Mesothelial cell of epicardium (in vitro differentiated cells): ENCODE measurements around the gene GMCL2. TPM values are rescaled to one million over a fixed set of nuclear protein-coding genes. Genes with fewer than 3 reads are reported as not detected.

Experiments used
- DNase-seq, 2 experiments: peaks; one replicate each; pipeline ENCODE4 v3.0.0; 2021; ENCODE audit warnings: low spot score in 2 of 2; ENCODE audit not compliant: unreplicated experiment in 2 of 2
- H3K27ac Mint-ChIP-seq: 2 replicates; pipeline ENCODE4 v1.8.0; 2021; ENCODE audit warnings: mixed read lengths
- H3K27me3 Mint-ChIP-seq: 2 replicates; pipeline ENCODE4 v1.8.0; 2021; ENCODE audit warnings: low read depth, mixed read lengths
- H3K36me3 Mint-ChIP-seq: 2 replicates; pipeline ENCODE4 v1.8.0; 2021; ENCODE audit warnings: mixed read lengths
- H3K4me1 Mint-ChIP-seq: 2 replicates; pipeline ENCODE4 v1.8.0; 2021; ENCODE audit warnings: mixed read lengths
- H3K4me3 Mint-ChIP-seq: 2 replicates; pipeline ENCODE4 v1.8.0; 2021; ENCODE audit warnings: mild to moderate bottlenecking, moderate library complexity, mixed read lengths
- H3K9me3 Mint-ChIP-seq: 2 replicates; pipeline ENCODE4 v1.8.0; 2021; ENCODE audit warnings: mixed read lengths
- total RNA-seq: library from RNA; stranded (reverse); gene quantifications from 3 replicates; pipeline ENCODE4 v1.2.1, GENCODE V29; 2021
- TF ChIP-seq, protein P1 (sequence below): fragments of 200-600 bp; sonication (generic); IDR thresholded peaks from one replicate; pipeline ENCODE4 v1.5.0; 2021; ENCODE audit warnings: antibody characterized with exemption; ENCODE audit not compliant: unreplicated experiment

GMCL2 gene
- total RNA-seq, 1 donor from 2014 or later: not detected

DNA sequence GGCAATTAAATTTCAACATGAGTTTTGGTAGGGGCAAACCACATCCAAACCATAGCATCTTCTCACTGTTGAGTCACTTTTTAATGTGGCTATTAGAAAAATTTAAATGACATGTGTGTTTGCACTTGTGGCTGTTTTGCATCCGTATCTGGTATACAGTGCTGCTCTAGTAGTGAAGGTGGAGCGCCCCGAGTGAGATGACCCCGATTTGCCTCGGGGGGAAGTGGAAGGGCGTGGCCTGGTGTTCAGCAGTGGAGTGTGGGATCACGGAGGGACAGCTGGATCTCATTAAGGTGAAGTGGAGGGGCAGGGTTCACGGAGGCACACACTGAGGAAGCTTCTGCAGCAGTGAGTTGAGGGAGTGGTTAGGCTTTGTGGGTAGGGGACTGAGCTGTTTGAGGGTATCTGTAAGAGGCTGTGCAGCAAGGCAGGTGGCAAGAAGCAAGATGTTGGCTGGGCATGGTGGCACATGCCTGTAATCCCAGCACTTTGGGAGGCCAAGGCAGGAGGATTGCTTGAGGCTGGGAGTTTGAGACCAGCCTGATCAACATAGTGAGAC lies 6.2 kb upstream of the GMCL2 start:
- Mint-ChIP-seq H3K4me3 (no peak overlapping the region), H3K27ac (no peak overlapping the region), H3K36me3 (peaks cover 2% of the 10 kb centered on the region), H3K4me1 (no peaks in the 10 kb centered on the region), H3K9me3 (peaks cover 7% of the 10 kb centered on the region), H3K27me3 (peaks cover 14% of the 10 kb centered on the region)
- TF ChIP-seq, protein P1, sequence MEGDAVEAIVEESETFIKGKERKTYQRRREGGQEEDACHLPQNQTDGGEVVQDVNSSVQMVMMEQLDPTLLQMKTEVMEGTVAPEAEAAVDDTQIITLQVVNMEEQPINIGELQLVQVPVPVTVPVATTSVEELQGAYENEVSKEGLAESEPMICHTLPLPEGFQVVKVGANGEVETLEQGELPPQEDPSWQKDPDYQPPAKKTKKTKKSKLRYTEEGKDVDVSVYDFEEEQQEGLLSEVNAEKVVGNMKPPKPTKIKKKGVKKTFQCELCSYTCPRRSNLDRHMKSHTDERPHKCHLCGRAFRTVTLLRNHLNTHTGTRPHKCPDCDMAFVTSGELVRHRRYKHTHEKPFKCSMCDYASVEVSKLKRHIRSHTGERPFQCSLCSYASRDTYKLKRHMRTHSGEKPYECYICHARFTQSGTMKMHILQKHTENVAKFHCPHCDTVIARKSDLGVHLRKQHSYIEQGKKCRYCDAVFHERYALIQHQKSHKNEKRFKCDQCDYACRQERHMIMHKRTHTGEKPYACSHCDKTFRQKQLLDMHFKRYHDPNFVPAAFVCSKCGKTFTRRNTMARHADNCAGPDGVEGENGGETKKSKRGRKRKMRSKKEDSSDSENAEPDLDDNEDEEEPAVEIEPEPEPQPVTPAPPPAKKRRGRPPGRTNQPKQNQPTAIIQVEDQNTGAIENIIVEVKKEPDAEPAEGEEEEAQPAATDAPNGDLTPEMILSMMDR: no peak
- DNase-seq: no peak

DNA sequence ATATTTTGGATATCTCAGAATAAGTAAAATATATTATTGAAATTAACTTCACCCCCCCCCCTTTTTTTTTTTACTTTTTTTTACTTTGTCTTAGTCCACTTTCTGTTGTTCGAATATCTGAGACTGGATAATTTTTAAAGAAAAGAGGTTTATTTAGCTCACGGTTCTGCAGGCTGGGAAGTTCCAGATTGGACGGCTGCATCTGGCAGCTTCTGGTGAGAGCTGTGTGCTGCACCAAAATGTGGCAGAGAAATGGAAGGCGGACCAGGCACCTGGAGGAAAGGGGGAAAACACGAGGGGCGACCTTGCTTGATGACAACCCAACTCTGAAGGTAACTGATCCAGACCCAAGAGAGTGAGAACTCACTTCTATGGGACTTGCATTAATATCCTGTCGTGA lies 5.6 kb upstream of the GMCL2 start:
- TF ChIP-seq, protein P1: no peak
- H3K27me3 Mint-ChIP-seq: peaks cover 14% of the 10 kb centered on the region
- DNase-seq: no peak
- no peaks in the 10 kb centered on the region for H3K4me1 Mint-ChIP-seq
- H3K36me3 Mint-ChIP-seq: peaks cover 2% of the 10 kb centered on the region
- no peak overlapping the region for H3K4me3 Mint-ChIP-seq
- H3K27ac Mint-ChIP-seq: no peak overlapping the region
- peaks cover 7% of the 10 kb centered on the region for H3K9me3 Mint-ChIP-seq

GRCh38 chr5:178192244-178192643 lies 5.1 kb upstream of the GMCL2 start:
- no peak for DNase-seq
- Mint-ChIP-seq H3K9me3 (peaks cover 7% of the 10 kb centered on the region), H3K27ac (no peak overlapping the region), H3K4me3 (no peak overlapping the region), H3K27me3 (peaks cover 14% of the 10 kb centered on the region), H3K36me3 (peaks cover 2% of the 10 kb centered on the region), H3K4me1 (no peaks in the 10 kb centered on the region)
- TF ChIP-seq, protein P1: no peak

DNA sequence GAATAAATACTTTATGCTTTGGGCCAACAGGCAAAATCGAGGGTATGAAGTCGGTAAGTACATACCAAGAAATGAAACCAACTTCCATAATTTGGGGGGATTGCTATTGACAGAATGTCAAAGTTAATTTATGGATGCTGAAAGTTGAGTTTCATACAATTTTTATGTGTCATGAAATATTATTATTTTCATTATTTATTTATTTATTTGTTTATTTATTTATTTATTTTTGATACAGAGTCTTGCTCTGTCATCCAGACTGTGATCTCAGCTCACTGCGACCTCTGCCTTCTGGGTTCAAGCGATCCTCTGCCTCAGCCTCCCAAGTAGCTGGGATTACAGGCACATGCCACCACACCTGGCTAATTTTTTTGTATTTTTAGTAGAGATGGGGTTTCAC lies 4.5 kb upstream of the GMCL2 start:
- no peak overlapping the region for H3K4me3 Mint-ChIP-seq

GRCh38 chr5:178189433-178189832 lies 2.3 kb upstream of the GMCL2 start:
- Mint-ChIP-seq H3K27ac (no peak overlapping the region), H3K27me3 (peaks cover 7% of the 10 kb centered on the region), H3K4me1 (no peaks in the 10 kb centered on the region), H3K4me3 (no peak overlapping the region), H3K9me3 (peaks cover 7% of the 10 kb centered on the region), H3K36me3 (peaks cover 2% of the 10 kb centered on the region)
- no peak for DNase-seq
- TF ChIP-seq, protein P1: no peak

More for the DNA sequence above, 4.5 kb upstream of the GMCL2 start:
- TF ChIP-seq, protein P1: no peak
- DNase-seq: no peak
- Mint-ChIP-seq H3K36me3 (peaks cover 2% of the 10 kb centered on the region), H3K9me3 (peaks cover 7% of the 10 kb centered on the region), H3K4me1 (no peaks in the 10 kb centered on the region), H3K27ac (no peak overlapping the region), H3K27me3 (peaks cover 14% of the 10 kb centered on the region)

- Mint-ChIP-seq H3K27me3 (no peaks in the 10 kb centered on the region), H3K27ac (peak overlapping the region; percentile 27), H3K9me3 (no peaks in the 10 kb centered on the region), H3K4me1 (peaks cover 7% of the 10 kb centered on the region), H3K4me3 (no peak overlapping the region), H3K36me3 (no peaks in the 10 kb centered on the region)
- no peak for DNase-seq
- TF ChIP-seq, protein P1: no peak
These were observed 744 bp downstream of the GMCL2 start for GRCh38 chr5:178186427-178186826.
